Endothelial cell of umbilical vein (primary cell): ENCODE measurements around the gene IRF2. TPM values are rescaled to one million over a fixed set of nuclear protein-coding genes. Genes with fewer than 3 reads are reported as not detected.

Source experiments
- BruUV-seq: library from RNA; stranded (reverse); fragments of 400-500 nt; replicated peaks from 2 replicates; lab custom pipeline; 2021; lab: Mats Ljungman, UMichigan
- CTCF ChIA-PET: fragments of 300-600, 350-600 bp; sonication (Branson Sonifier 250); formaldehyde crosslinking; loops from one replicate; lab custom pipeline; 2021; ENCODE audit warnings: antibody characterized with exemption, inconsistent platforms; lab: Charles Lee
- POLR2A ChIA-PET: fragments of 300-600, 350-600 bp; sonication (Branson Sonifier 250); formaldehyde crosslinking; loops from one replicate; lab custom pipeline; 2021; ENCODE audit warnings: antibody characterized with exemption, inconsistent platforms; lab: Charles Lee
- DNase-seq: peaks from one replicate; pipeline ENCODE4 v3.0.0-alpha.2; 2011; ENCODE audit warnings: low read depth, low spot score
- FAIRE-seq: peaks from 2 replicates; lab custom pipeline; 2011; peaks lifted over from hg19 to GRCh38; lab: Jason Lieb, UNC
- H2AFZ ChIP-seq: 2 replicates; pipeline ENCODE4 v1.6.0; 2012; ENCODE audit warnings: low read depth, low read length, control low read depth, inconsistent platforms
- H3K27ac ChIP-seq: 2 replicates; pipeline ENCODE4 v1.5.1; 2011; ENCODE audit warnings: low read depth, mild to moderate bottlenecking, control low read depth, low read length, moderate library complexity; ENCODE audit not compliant: insufficient read depth
- H3K27me3 ChIP-seq, 2 experiments: 2 replicates each; pipeline versions ENCODE4 v1.6.0 to v1.6.1; 2011; ENCODE audit warnings: low read length in 2 of 2, mixed read lengths in 1 of 2; ENCODE audit not compliant: control insufficient read depth in 2 of 2, insufficient read depth in 2 of 2
- H3K36me3 ChIP-seq, 2 experiments: 2 replicates in 1 of 2; 3 replicates in 1 of 2; pipeline ENCODE4 v1.5.1; 2011; ENCODE audit warnings: low read length in 2 of 2, mild to moderate bottlenecking in 1 of 2, moderate library complexity in 1 of 2; ENCODE audit not compliant: control insufficient read depth in 2 of 2, insufficient read depth in 2 of 2; ENCODE audit errors: extremely low read depth in 1 of 2
- H3K4me1 ChIP-seq: 3 replicates; pipeline ENCODE4 v1.5.1; 2011; ENCODE audit warnings: mild to moderate bottlenecking, low read length; ENCODE audit not compliant: control insufficient read depth, insufficient read depth; ENCODE audit errors: extremely low read depth
- H3K4me2 ChIP-seq: 2 replicates; pipeline ENCODE4 v1.6.1; 2011; ENCODE audit warnings: low read length, control low read depth, mixed read lengths; ENCODE audit not compliant: insufficient read depth
- H3K4me3 ChIP-seq, 3 experiments: fragments of 200-600 bp in 1 of 3; sonication (generic), shearing (Covaris generic) in 1 of 3; replicated peaks in 1 of 3; 2 replicates each; pipeline ENCODE4 v1.5.1; 2011 to 2016; ENCODE audit warnings: control low read depth in 3 of 3, low read length in 3 of 3, mild to moderate bottlenecking in 2 of 3, inconsistent platforms in 1 of 3, low read depth in 1 of 3, moderate library complexity in 1 of 3; ENCODE audit not compliant: insufficient read depth in 1 of 3
- H3K79me2 ChIP-seq: 2 replicates; pipeline ENCODE4 v1.6.0; 2012; ENCODE audit warnings: low read length, inconsistent platforms; ENCODE audit not compliant: control insufficient read depth, insufficient read depth
- H3K9ac ChIP-seq: replicated peaks from 2 replicates; pipeline ENCODE3; 2011; ENCODE audit warnings: low read length, control low read depth; ENCODE audit not compliant: insufficient read depth; ENCODE audit errors: extremely low read depth
- H3K9me1 ChIP-seq: replicated peaks from 3 replicates; pipeline ENCODE4 v1.6.0; 2011; ENCODE audit warnings: mild to moderate bottlenecking, low read length; ENCODE audit not compliant: control insufficient read depth, insufficient read depth; ENCODE audit errors: extremely low read depth
- H3K9me3 ChIP-seq: replicated peaks from 2 replicates; pipeline ENCODE4 v1.5.1; 2012; ENCODE audit warnings: low read length, inconsistent platforms; ENCODE audit not compliant: control insufficient read depth, insufficient read depth
- H4K20me1 ChIP-seq: replicated peaks from 2 replicates; pipeline ENCODE3; 2011; ENCODE audit warnings: mild to moderate bottlenecking, low read length; ENCODE audit not compliant: control insufficient read depth, insufficient read depth; ENCODE audit errors: extremely low read depth
- EZH2 ChIP-seq: IDR thresholded peaks from 2 replicates; pipeline ENCODE4 v1.6.1; 2012; ENCODE audit warnings: borderline replicate concordance, low read depth, mild to moderate bottlenecking, moderate library complexity, low read length, inconsistent platforms; ENCODE audit not compliant: severe bottlenecking
- FOS ChIP-seq: IDR thresholded peaks from 2 replicates; pipeline ENCODE4 v1.6.1; 2011; ENCODE audit warnings: mild to moderate bottlenecking, low read length, moderate library complexity, borderline replicate concordance; ENCODE audit not compliant: insufficient read depth
- GATA2 ChIP-seq: IDR thresholded peaks from 2 replicates; pipeline ENCODE4 v1.7.0; 2011; ENCODE audit warnings: low read depth, mild to moderate bottlenecking, moderate library complexity, mixed read lengths, low read length; ENCODE audit not compliant: insufficient read length, insufficient read depth
- JUN ChIP-seq: IDR thresholded peaks from 2 replicates; pipeline ENCODE4 v1.6.1; 2011; ENCODE audit warnings: borderline replicate concordance, low read depth; ENCODE audit not compliant: insufficient read length, insufficient read depth
- MYC ChIP-seq: IDR thresholded peaks from one replicate; pipeline ENCODE4 v1.6.1; 2011; ENCODE audit warnings: mild to moderate bottlenecking, low read depth, low read length
- POLR2A ChIP-seq: IDR thresholded peaks from 2 replicates; pipeline ENCODE4 v1.6.1; 2012; ENCODE audit warnings: low read depth, mild to moderate bottlenecking, control low read depth, low read length
- POLR2AphosphoS5 ChIP-seq: IDR thresholded peaks from 2 replicates; pipeline ENCODE4 v1.6.1; 2012; ENCODE audit warnings: low read depth, mild to moderate bottlenecking, control low read depth, low read length, moderate library complexity; ENCODE audit not compliant: insufficient read depth
- dilution Hi-C: fragments of 300-500 bp; cut with MboI; formaldehyde crosslinking; loops from one replicate; pipeline ENCODE4 v1.15.0; 2019; ENCODE audit warnings: low sequenced_read_pairs; ENCODE audit not compliant: extremely low pct_ligation_motif_present
- intact Hi-C: fragments of 100-400 bp; cut with micrococcal nuclease; formaldehyde crosslinking; loops from one replicate; pipeline ENCODE4 v1.10.0; 2022
- polyA plus RNA-seq, 4 experiments: library from polyadenylated mRNA; depleted of rRNA in 3 of 4; stranded (reverse) in 3 of 4; unstranded in 1 of 4; fragments of >200 nt; gene quantifications; 2 replicates each; pipeline versions ENCODE4 v1.2.1 to v1.2.3, GENCODE V29; 2011 to 2012; ENCODE audit warnings: missing spikeins in 1 of 4
- total RNA-seq: library from RNA; stranded (reverse); gene quantifications from 2 replicates; pipeline ENCODE4 v1.2.3, GENCODE V29; 2021
- TF ChIP-seq, protein P1 (sequence below): IDR thresholded peaks from 2 replicates; pipeline ENCODE4 v1.6.1; 2011; ENCODE audit not compliant: insufficient read depth, insufficient read length
- TF ChIP-seq, protein P2 (sequence below), 2 donors: IDR thresholded peaks; 1 replicate in 1 of 2; 2 replicates in 1 of 2; pipeline ENCODE4 v1.5.1; 2011; ENCODE audit warnings: low read length in 2 of 2, mild to moderate bottlenecking in 2 of 2, moderate library complexity in 2 of 2, control low read depth in 1 of 2, inconsistent platforms in 1 of 2, low read depth in 1 of 2; ENCODE audit not compliant: insufficient read depth in 1 of 2; ENCODE audit errors: extremely low read depth in 1 of 2

IRF2 gene
- total and polyA plus RNA-seq, 2 donors (not counting 3 experiments of a cell fraction or from before 2014, with no cell fraction given), result 26.9 to 27.6 TPM

DNA sequence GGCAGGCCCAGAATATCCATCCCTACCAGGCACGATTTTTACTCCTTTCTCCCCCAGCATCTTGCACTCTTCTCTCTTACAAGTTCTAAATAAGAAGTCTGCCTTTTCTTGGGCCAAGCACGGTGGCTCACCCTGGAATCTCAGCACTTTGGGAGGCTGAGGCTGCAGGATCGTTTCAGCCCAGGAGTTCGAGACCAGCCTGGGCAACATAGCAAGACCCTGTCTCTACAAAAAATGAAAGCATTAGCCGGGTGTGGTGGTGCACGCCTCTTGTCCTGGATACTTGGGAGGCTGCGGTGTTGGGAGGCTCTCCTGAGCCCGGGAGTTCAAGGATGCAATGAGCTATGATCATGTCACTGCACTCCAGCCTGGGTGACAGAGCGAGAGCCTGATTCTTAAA, 64.8 kb downstream of the IRF2 start:
- Histone ChIP-seq H3K36me3 (peaks cover 8 to 15% of the 10 kb centered on the region in 2 experiments), H3K27me3 (no peaks in the 10 kb centered on the region), H3K9ac (no peak overlapping the region), H3K4me2 (no peak overlapping the region), H3K79me2 (no peaks in the 10 kb centered on the region), H3K27ac (no peak overlapping the region), H3K4me1 (peaks cover 25% of the 10 kb centered on the region), H3K9me3 (no peaks in the 10 kb centered on the region), H3K9me1 (no peaks in the 10 kb centered on the region), H3K4me3 (no peak overlapping the region), H2AFZ (no peak overlapping the region), H4K20me1 (no peaks in the 10 kb centered on the region)
- TF ChIP-seq JUN (no peak), FOS (no peak), POLR2AphosphoS5 (no peak), POLR2A (no peak), EZH2 (no peak)
- intact Hi-C loops (loop anchor here (2.0 kb wide), 2 partner anchors 27 to 145 kb away; no protein-coding TSS in a partner anchor), dilution Hi-C loops (no loop called here)
- POLR2A ChIA-PET, result no interaction called here
- BruUV-seq, result no TSS peak
- no peak for DNase-seq
- CTCF ChIA-PET, result interaction anchor here (1.1 to 3.0 kb wide), 3 partner anchors 18 to 145 kb away, joined by 3 to 11 read pairs (median 4); no protein-coding TSS in a partner anchor
- peak; percentile 46 for FAIRE-seq

DNA sequence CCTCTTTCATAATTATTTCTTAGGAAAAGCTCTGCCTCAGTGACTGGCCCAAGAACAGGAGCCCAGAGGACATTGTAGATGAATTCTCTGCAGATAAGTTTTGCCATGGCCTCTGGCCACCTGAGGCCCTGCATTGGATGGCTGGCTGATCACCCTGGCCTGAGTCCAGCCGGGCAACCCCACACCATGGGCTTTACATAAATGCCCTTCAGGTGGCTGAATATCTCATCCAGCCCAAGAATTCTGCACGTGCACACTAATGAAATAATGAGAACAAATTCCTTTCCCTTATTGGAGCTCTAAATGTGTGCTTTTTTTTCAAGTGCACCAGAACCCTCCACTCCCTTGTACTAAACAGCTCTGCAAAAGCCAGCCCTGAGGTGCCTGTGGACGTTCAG, 65.7 kb downstream of the IRF2 start:
- TF ChIP-seq, protein P1, sequence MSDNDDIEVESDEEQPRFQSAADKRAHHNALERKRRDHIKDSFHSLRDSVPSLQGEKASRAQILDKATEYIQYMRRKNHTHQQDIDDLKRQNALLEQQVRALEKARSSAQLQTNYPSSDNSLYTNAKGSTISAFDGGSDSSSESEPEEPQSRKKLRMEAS, result no peak
- TF ChIP-seq EZH2 (no peak), GATA2 (no peak), MYC (no peak), POLR2AphosphoS5 (no peak), FOS (no peak), JUN (no peak), POLR2A (no peak)
- TF ChIP-seq, protein P2, sequence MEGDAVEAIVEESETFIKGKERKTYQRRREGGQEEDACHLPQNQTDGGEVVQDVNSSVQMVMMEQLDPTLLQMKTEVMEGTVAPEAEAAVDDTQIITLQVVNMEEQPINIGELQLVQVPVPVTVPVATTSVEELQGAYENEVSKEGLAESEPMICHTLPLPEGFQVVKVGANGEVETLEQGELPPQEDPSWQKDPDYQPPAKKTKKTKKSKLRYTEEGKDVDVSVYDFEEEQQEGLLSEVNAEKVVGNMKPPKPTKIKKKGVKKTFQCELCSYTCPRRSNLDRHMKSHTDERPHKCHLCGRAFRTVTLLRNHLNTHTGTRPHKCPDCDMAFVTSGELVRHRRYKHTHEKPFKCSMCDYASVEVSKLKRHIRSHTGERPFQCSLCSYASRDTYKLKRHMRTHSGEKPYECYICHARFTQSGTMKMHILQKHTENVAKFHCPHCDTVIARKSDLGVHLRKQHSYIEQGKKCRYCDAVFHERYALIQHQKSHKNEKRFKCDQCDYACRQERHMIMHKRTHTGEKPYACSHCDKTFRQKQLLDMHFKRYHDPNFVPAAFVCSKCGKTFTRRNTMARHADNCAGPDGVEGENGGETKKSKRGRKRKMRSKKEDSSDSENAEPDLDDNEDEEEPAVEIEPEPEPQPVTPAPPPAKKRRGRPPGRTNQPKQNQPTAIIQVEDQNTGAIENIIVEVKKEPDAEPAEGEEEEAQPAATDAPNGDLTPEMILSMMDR (IDR thresholded peaks at IDR 0.05; ENCODE audit: extremely low read depth in 1 of 2, insufficient read depth in 1 of 2, low read depth in 1 of 2, low read length in 2 of 2), result no peak
- Histone ChIP-seq H3K9ac (no peak overlapping the region), H3K4me1 (peaks cover 25% of the 10 kb centered on the region), H4K20me1 (no peaks in the 10 kb centered on the region), H3K9me3 (no peaks in the 10 kb centered on the region), H3K4me3 (no peak overlapping the region), H3K36me3 (peaks cover 8 to 15% of the 10 kb centered on the region in 2 experiments), H3K9me1 (no peaks in the 10 kb centered on the region), H3K79me2 (no peaks in the 10 kb centered on the region), H2AFZ (no peak overlapping the region), H3K4me2 (peak overlapping the region; percentile 2), H3K27me3 (no peaks in the 10 kb centered on the region), H3K27ac (no peak overlapping the region)
- ChIA-PET POLR2A (no interaction called here), CTCF (interaction anchor here (1.2 to 3.0 kb wide), 3 partner anchors 121 to 145 kb away, joined by 4 to 11 read pairs (median 6); no protein-coding TSS in a partner anchor)
- BruUV-seq, result no TSS peak
- peak; percentile 18 for FAIRE-seq
- no peak for DNase-seq
- intact Hi-C loops (loop anchor here (1.0 to 2.0 kb wide), 3 partner anchors 26 to 144 kb away; partner anchors contain the start of gene IRF2), dilution Hi-C loops (no loop called here)
